GM12892 (cell line): Measurements from ENCODE around the gene LSM2.

Source experiments
- POLR2A ChIP-seq: IDR thresholded peaks from 2 replicates; pipeline ENCODE4 v1.6.1; 2011; ENCODE audit warnings: low read depth, low read length, control low read depth
- POLR2AphosphoS5 ChIP-seq: IDR thresholded peaks from 2 replicates; pipeline ENCODE4 v1.6.1; 2011; ENCODE audit warnings: low read depth, low read length, control low read depth
- TAF1 ChIP-seq: IDR thresholded peaks from 2 replicates; pipeline ENCODE4 v1.6.1; 2011; ENCODE audit warnings: low read depth, mild to moderate bottlenecking, control low read depth, low read length, borderline replicate concordance

DNA sequence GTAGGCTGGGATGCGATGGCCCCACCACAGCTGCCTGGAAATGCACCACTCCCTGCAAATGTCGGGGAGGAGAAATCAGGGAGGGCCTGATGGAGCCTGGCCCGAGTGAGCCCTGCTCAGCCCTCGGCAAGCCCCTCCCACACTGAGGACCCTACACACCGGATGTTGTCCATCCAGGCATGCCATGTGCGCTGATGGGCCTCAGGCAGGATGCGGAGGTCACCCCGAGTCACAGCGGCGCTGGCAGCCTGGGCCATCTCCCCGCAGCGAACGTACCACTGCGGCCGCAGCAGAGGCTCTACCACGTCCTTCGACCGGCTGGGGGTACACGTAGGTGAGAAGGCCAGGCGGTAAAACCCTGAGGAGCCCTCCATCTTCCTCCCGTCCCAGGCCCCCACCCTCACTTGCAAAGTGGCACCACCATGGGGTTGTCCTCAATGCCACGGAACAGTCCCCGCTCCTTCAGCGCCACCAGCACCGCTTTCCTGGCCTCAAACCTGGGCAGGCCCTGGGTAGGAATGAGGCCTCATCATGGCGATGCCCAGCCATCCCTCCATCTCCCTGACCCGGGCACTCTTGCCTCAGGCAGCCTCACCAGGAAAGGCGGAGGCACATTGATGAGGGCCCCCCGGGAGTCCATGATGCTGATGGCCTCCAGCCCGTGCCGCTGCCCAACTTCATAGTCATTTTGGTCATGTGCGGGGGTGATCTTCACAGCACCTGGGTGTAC lies 24.5 kb downstream of the LSM2 start:
- TF ChIP-seq POLR2A (no peak), POLR2AphosphoS5 (no peak), TAF1 (no peak)
